Motor neuron (in vitro differentiated cells): ENCODE results near the gene SSBP1. TPM values are rescaled to one million over a fixed set of nuclear protein-coding genes. Genes with fewer than 3 reads are reported as not detected.
"Not testable (repeated sequence)": the region's sequence is repeated elsewhere in the genome, so short reads cannot be mapped to it uniquely, and the experiment has no call there.

Source experiments
- ATAC-seq, 8 experiments: fragments of 200-7000 bp; cut with Tn5 transposase; replicated peaks in 6 of 8; 2 replicates each; pipeline ENCODE4 v1.8.0; 2021; ENCODE audit warnings: mild to moderate bottlenecking in 8 of 8, moderate library complexity in 8 of 8
- H3K27ac ChIP-seq, 2 donors: fragments of 250-450 bp; sonication (Bioruptor Pico); 2 replicates each; pipeline ENCODE4 v1.9.0; 2021; ENCODE audit warnings: antibody characterized with exemption in 2 of 2, mild to moderate bottlenecking in 2 of 2, moderate library complexity in 1 of 2
- H3K4me1 ChIP-seq, 2 donors: fragments of 250-450 bp; sonication (Bioruptor Pico); replicated peaks in 1 of 2; 2 replicates each; pipeline ENCODE4 v1.6.1; 2021; ENCODE audit warnings: antibody characterized with exemption in 2 of 2, mild to moderate bottlenecking in 2 of 2, moderate library complexity in 1 of 2
- H3K4me3 ChIP-seq, 5 donors: fragments of 250-450 bp; sonication (Bioruptor Pico); 2 replicates each; pipeline ENCODE4 v1.9.0; 2021; ENCODE audit warnings: antibody characterized with exemption in 5 of 5, mild to moderate bottlenecking in 5 of 5, moderate library complexity in 4 of 5
- WGBS, 10 experiments: fragments of 450-650 bp; shearing (Covaris generic); methylation state at CpG; one replicate each; pipeline ENCODE4 v1.0.0; 2022; 5-methylcytosine and 5-hydroxymethylcytosine counted together
- in situ Hi-C, 9 experiments: fragments of 400-800 bp; cut with MboI; loops; one replicate each; pipeline ENCODE4 v1.15.0; 2021; ENCODE audit warnings: low sequenced_read_pairs in 9 of 9, low pct_unique_long_range_greater_than_20kb in 2 of 9; ENCODE audit not compliant: unreplicated experiment in 9 of 9
- total RNA-seq, 8 experiments: library from RNA; unstranded; fragments of 300-600 nt; gene quantifications; 2 replicates each; pipeline versions ENCODE4 v1.2.3 to v1.2.4, GENCODE V29; 2022

The SSBP1 gene
- total RNA-seq, 8 experiments from 2014 or later: 167 to 355 (median 255) TPM

DNA sequence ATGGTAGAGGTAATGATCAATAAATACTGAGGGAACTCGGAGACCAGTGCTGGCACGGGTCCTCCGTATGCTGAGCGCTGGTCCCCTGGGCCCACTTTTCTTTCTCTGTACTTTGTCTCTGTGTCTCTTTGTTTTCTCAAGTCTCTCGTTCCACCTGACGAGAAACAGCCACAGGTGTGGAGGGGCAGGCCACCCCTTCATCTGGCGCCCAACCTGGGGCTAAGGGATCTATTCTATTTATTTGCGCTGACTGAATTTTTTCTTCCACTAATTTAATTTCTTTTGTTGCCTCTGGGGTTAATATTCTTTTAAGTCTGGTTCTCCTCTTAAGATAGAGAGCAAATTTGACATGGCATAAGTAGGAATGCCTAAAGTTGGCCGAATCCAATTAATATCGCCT is 13.7 kb downstream of the SSBP1 start:
- ATAC-seq, H3K27ac ChIP-seq, in situ Hi-C loops, H3K4me1 ChIP-seq, H3K4me3 ChIP-seq: not testable (repeated sequence)
- 80 to 100% (median 96%) methylated on average over 1 to 9 of the region's 10 CpGs for WGBS, 10 experiments

DNA sequence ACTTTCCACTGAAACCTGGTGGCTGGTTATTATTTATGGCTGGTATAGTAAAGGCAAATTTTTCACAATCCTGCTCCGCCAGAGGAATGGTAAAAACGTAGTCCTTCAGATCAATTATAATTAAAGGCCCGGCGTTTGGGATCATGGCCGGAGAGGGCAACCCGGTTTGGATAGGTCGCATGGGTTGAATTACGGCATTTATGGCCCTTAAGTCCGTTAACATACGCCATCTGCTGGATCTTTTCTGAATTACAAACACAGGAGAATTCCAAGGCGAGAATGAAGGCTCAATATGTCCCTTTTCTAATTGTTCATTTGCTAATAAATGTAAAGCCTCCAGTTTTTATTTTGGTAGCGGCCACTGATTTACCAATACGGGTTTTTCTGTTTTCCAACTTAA is 14.5 kb downstream of the SSBP1 start:
- Histone ChIP-seq H3K4me3 (no peak overlapping the region), H3K27ac (no peak overlapping the region), H3K4me1 (no peaks in the 10 kb centered on the region)
- in situ Hi-C loops: no loop called here
- ATAC-seq: no peak
- WGBS, 10 experiments: 89 to 100% (median 96%) methylated on average over 1 to 12 of the region's 13 CpGs

DNA sequence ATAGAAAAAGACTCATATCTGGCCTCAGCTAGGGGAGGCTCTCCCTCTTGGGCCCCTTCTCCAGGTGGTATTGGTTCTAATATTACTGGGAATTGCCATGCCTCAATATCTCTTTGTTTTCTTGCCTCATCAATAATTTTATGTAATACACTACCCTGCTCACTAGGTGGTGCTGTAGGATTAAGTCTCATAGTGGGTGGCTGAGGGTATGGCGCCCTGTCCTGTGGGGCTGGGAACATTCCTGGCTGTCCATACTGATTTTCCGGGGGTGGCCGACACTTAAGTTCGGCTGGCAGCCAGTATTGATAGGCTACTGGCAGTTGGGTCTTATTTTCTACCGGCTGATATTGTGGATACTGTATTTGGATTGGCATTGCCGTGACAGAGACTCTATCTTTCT is 16.8 kb downstream of the SSBP1 start:
- H3K4me1 ChIP-seq: no peaks in the 10 kb centered on the region
- ATAC-seq: peak in 2 of 8 experiments; percentile 17 to 30
- H3K4me3 ChIP-seq: no peak overlapping the region
- H3K27ac ChIP-seq: no peak overlapping the region
- in situ Hi-C loops: no loop called here
- 80 to 100% (median 94%) methylated on average over 1 to 6 of the region's 6 CpGs; no CpG with 5 or more reads in 4 of the 10 experiments for WGBS, 10 experiments

DNA sequence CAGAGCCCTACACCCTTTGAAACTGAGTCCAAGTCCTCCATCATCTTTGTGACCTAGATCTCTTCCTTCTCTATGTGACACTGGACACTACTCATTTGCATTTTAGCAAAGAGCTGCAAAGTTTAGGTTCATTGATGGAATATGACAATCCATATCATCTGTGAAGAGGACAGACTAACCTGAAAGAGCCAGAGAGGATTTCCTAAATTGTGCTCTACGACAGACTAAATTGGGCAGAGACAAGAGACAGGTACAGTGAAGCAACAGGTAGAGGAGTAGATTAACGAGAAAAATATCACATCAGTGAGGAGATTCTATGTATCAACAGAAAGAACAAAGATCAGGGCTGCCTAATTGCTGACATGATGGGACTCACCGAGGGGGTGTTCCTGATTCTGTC is 25.6 kb downstream of the SSBP1 start, which contains the start of gene TAS2R3:
Gene TAS2R3, plus strand, starts transcription at position 301 of the 400 bp plus-strand sequence. Its CDS starts 62 bp downstream, at position 363.
- H3K27ac ChIP-seq: no peak within 1 kb of the TSS
- no peak for ATAC-seq
- H3K4me3 ChIP-seq: no peak within 1 kb of the TSS
- H3K4me1 ChIP-seq: no peaks in the 10 kb centered on the region
- in situ Hi-C loops: no loop called here
- 69 to 100% (median 100%) methylated on average over 1 to 3 of the region's 3 CpGs; no CpG with 5 or more reads in 2 of the 10 experiments for WGBS, 10 experiments

DNA sequence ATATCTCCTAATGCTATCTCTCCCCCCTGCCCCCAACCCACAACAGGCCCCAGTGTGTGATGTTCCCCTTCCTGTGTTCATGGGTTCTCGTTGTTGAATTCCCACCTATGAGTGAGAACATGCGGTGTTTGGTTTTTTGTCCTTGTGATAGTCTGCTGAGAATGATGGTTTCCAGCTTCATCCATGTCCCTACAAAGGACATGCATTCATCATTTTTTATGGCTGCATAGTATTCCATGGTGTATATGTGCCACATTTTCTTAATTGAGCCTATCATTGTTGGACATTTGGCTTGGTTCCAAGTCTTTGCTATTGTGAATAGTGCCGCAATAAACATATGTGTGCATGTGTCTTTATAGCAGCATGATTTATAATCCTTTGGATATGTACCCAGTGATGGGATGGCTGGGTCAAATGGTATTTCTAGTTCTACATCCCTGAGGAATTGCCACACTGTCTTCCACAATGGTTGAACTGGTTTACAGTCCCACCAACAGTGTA is 32.0 kb downstream of the SSBP1 start:
- H3K4me1 ChIP-seq, H3K4me3 ChIP-seq, in situ Hi-C loops, H3K27ac ChIP-seq, ATAC-seq: not testable (repeated sequence)
- 100% methylated on average over 1 to 2 of the region's 3 CpGs; no CpG with 5 or more reads in 7 of the 10 experiments for WGBS, 10 experiments

DNA sequence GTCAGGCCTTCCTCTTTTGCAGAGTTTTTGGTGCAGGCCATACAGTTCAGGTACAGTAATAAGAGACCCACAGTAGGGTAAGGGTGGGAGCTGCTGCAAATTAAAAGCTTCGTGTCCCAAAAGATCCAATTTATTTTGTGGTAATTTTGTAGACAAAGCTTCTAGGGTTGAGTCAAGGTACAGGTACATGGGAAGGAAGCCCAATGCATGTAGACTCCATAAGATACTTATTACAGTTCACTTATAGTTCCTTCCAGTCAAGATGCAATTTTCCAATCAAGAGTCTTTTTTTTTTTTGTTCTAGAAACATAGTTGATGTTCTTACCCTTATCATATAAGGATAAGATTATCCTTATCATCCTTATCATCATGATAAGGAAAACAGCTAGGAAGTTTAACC is 38.2 kb downstream of the SSBP1 start, which contains the start of gene TAS2R4:
Gene TAS2R4, plus strand, starts transcription at position 301 of the 400 bp plus-strand sequence. CDS start 1,815 bp downstream, outside the sequence.
- 67 to 100% (median 100%) methylated on average over 1 of the region's 1 CpG; no CpG with 5 or more reads in 4 of the 10 experiments for WGBS, 10 experiments

DNA sequence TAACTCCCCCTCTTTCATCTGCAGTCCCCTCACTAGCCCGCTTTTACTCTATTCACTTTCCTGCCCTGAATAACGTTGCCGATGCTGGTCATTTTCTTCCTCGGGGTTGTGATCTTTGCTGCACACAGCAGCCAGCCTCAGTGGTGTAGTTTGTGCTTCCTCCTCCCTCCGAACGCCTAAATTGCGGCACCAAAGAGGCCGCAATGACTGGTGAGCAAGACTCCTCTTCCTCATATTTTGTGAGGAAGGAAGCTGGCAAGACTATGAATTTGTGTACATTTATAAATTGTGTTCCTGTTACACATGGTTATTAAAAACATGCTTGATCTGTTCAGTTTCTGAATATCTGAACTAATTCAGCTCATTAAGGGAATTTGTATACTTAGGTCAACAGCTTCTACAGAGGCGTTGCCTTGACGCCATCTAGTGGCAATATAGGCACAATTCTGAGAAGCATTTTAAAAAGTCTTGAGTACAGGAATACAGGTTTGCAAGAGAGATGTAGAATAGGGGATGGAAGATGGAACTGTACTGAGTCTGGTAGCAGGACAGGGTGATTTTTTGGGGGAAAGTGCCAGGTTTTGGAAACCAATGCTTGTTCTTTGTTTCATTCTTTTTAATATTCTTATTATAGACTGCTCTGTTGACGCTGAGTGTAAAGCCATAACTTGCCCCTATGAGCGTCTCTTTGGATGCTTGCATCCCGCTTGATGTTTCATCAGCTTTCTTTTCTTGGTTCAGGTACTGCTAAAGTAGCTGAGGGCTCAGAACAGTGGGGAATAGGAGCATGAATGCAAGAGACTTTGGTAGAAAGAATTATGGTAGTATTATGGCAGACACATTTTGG is 47.8 kb downstream of the SSBP1 start:
- 43 to 100% (median 74%) methylated on average over 1 to 11 of the region's 13 CpGs; no CpG with 5 or more reads in 1 of the 10 experiments for WGBS, 10 experiments
- no peak overlapping the region for H3K27ac ChIP-seq
- no peak overlapping the region for H3K4me3 ChIP-seq
- in situ Hi-C loops: no loop called here
- peak in 5 of 8 experiments; percentile 49 to 79 (median 77) for ATAC-seq
- no peaks in the 10 kb centered on the region for H3K4me1 ChIP-seq

More for the DNA sequence above, 38.2 kb downstream of the SSBP1 start, which contains the start of gene TAS2R4:
- ATAC-seq: no peak
- Histone ChIP-seq H3K27ac (no peak within 1 kb of the TSS), H3K4me3 (no peak within 1 kb of the TSS), H3K4me1 (no peaks in the 10 kb centered on the region)
- in situ Hi-C loops: no loop called here

DNA sequence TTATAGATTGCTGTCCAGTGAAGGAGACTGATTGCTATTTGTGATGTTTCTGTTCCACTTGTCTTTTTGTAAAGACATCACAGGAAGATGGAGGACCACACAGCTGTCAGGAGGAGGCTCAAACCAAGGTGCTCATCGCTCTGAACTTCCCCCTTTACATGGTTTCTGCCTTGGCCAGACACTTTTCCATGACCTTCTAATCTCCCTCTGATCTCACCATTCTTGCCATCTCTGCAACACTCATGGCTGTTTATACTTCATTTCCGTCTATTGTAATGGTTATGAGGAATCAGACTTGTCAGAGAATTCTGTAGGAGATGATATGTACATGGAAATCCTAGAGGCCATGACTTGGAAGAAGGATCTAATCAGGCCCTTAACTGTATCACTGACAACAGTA is 50.1 kb downstream of the SSBP1 start:
- no peaks in the 10 kb centered on the region for H3K4me1 ChIP-seq
- ATAC-seq: no peak
- in situ Hi-C loops: no loop called here
- no peak overlapping the region for H3K27ac ChIP-seq
- no peak overlapping the region for H3K4me3 ChIP-seq
- 79 to 100% (median 92%) methylated on average over 1 to 2 of the region's 2 CpGs; no CpG with 5 or more reads in 2 of the 10 experiments for WGBS, 10 experiments

DNA sequence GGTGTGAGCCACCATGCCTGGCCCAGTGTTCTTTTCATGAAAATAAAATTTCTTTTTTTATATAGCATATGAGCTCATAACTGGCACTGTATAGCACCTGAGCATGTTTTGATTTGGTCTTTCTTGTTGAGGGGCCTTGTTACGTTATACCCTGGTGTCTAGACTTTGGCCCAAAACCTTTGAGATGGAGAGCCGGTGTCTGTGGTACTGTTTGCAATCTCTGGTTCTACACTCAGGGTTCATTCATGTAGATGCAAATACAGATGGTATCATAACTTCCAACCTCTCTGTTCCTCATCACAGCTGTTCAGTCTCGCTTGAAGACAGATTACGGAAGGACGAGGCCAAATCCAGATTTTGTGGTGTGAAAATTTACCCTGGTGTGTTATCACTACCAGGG is 51.8 kb downstream of the SSBP1 start, which contains the start of gene TAS2R5:
Gene TAS2R5, plus strand, starts transcription at position 301 of the 400 bp plus-strand sequence. CDS start 145 bp downstream, outside the sequence.
- Histone ChIP-seq H3K27ac (no peak within 1 kb of the TSS), H3K4me1 (no peaks in the 10 kb centered on the region), H3K4me3 (no peak within 1 kb of the TSS)
- no peak for ATAC-seq
- in situ Hi-C loops: no loop called here
- 0 to 95% (median 80%) methylated on average over 1 to 5 of the region's 5 CpGs; no CpG with 5 or more reads in 4 of the 10 experiments for WGBS, 10 experiments

DNA sequence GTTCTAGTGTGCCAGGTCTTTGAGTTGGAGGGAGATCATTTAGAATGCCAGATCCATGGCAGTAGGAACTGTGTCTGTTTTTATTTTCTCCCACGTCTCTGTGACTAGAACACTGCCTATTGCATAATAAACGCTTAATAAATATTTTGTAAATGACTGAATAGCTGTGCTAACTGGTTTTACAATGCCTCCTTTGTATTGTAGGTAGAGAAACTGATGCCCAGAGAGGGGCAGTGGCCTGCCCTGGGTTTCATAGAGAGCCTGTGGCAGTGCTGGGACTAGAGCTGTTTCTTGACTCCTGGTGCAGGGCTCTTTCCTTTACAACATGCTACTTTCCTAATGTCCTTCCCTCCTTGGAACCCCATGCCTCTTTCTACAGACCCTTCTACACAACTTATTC is 54.4 kb downstream of the SSBP1 start:
- no peaks in the 10 kb centered on the region for H3K4me1 ChIP-seq
- no peak overlapping the region for H3K27ac ChIP-seq
- WGBS, 10 experiments: 71 to 100% (median 87%) methylated on average over 1 to 2 of the region's 2 CpGs; no CpG with 5 or more reads in 6 of the 10 experiments
- in situ Hi-C loops: no loop called here
- no peak for ATAC-seq
- H3K4me3 ChIP-seq: no peak overlapping the region

Other genes with a start within 250 kb of the SSBP1 start
- gene AGK, start 186.9 kb upstream of the SSBP1 start, total RNA-seq: 100 to 1,000 TPM in 1 of 8 experiments, 10 to 100 TPM in 7; 27.7 to 253 (median 39.5) TPM
- gene DENND11, start 36.2 kb upstream of the SSBP1 start, total RNA-seq: 10 to 100 TPM in 7 of 8 experiments, 1 to 10 TPM in 1; 3.4 to 22.5 (median 16.7) TPM
- gene WEE2, start 30.0 kb upstream of the SSBP1 start, total RNA-seq: under 1 TPM in 6 of 8 experiments, not detected in 2; 0.14 to 0.33 (median 0.20) TPM
- gene TAS2R3, start 25.7 kb downstream of the SSBP1 start, total RNA-seq: 1 to 10 TPM in 7 of 8 experiments, under 1 TPM in 1; 0.46 to 2.7 (median 1.8) TPM
- gene TAS2R4, start 38.3 kb downstream of the SSBP1 start, total RNA-seq: 1 to 10 TPM in 7 of 8 experiments, under 1 TPM in 1; 0.46 to 3.1 (median 1.8) TPM
- gene TAS2R5, start 51.9 kb downstream of the SSBP1 start, total RNA-seq: 1 to 10 TPM in 7 of 8 experiments, under 1 TPM in 1; 0.21 to 2.4 (median 1.8) TPM
- gene PRSS37, start 103.1 kb downstream of the SSBP1 start, total RNA-seq: under 1 TPM; 0.15 to 0.73 (median 0.26) TPM
- gene OR9A4, start 178.0 kb downstream of the SSBP1 start, total RNA-seq: under 1 TPM in 4 of 8 experiments, not detected in 4; 0.21 to 0.52 (median 0.28) TPM
- under 1 TPM in 7 of 8 experiments, not detected in 1; 0.04 to 0.63 (median 0.38) TPM for gene CLEC5A, start 208.6 kb downstream of the SSBP1 start, total RNA-seq
- under 1 TPM in 2 of 8 experiments, not detected in 6; 0.11 to 0.24 TPM for gene TAS2R38, start 235.4 kb downstream of the SSBP1 start, total RNA-seq